SK-N-MC (cell line): ENCODE measurements around the gene GRB10.

Experiments used
- EZH2 ChIP-seq: fragments of 200-600 bp; sonication (generic); IDR thresholded peaks from one replicate; pipeline ENCODE4 v1.6.1; 2017; ENCODE audit warnings: antibody characterized with exemption
- FOXP2 ChIP-seq: optimal IDR thresholded peaks from 2 replicates; pipeline ENCODE3; 2011; ENCODE audit warnings: mild to moderate bottlenecking, moderate library complexity; ENCODE audit not compliant: insufficient read depth; ENCODE audit errors: extremely low read length, control extremely low read depth
- POLR2AphosphoS5 ChIP-seq: IDR thresholded peaks from 2 replicates; pipeline ENCODE4 v1.6.1; 2012; ENCODE audit warnings: mild to moderate bottlenecking, low read depth, low read length, borderline replicate concordance

- TF ChIP-seq EZH2: no peak
- TF ChIP-seq POLR2AphosphoS5: no peak
- TF ChIP-seq FOXP2: no peak
Measured at GRCh38 chr7:50621206-50621605, 161.5 kb downstream of the GRB10 start.
